Spinal cord (tissue), 10 donors: ENCODE results near the gene CTAGE8. TPM values are rescaled to one million over a fixed set of nuclear protein-coding genes. Genes with fewer than 3 reads are reported as not detected.
"Not testable (repeated sequence)": the region's sequence is repeated elsewhere in the genome, so short reads cannot be mapped to it uniquely, and the experiment has no call there.

Source experiments
- DNase-seq, 6 donors: peaks; one replicate each; pipeline versions ENCODE4 v3.0.0 to v3.0.0-alpha.2; 2013 to 2015; ENCODE audit warnings: low spot score in 6 of 6, low read depth in 4 of 6
- H3K27ac ChIP-seq: one replicate; pipeline ENCODE4 v1.5.1; 2013; ENCODE audit warnings: low read depth, low read length, control low read depth
- H3K27me3 ChIP-seq: one replicate; pipeline ENCODE4 v1.6.1; 2013; ENCODE audit warnings: low read length; ENCODE audit not compliant: control insufficient read depth, insufficient read depth
- H3K36me3 ChIP-seq: one replicate; pipeline ENCODE4 v1.6.1; 2013; ENCODE audit warnings: low read length; ENCODE audit not compliant: control insufficient read depth, insufficient read depth
- H3K4me1 ChIP-seq: one replicate; pipeline ENCODE4 v1.6.1; 2013; ENCODE audit warnings: low read length; ENCODE audit not compliant: control insufficient read depth, insufficient read depth
- H3K4me3 ChIP-seq: one replicate; pipeline ENCODE4 v1.5.1; 2013; ENCODE audit warnings: low read depth, low read length, control low read depth
- H3K9me3 ChIP-seq: one replicate; pipeline ENCODE4 v1.6.1; 2013; ENCODE audit warnings: low read length; ENCODE audit not compliant: control insufficient read depth, insufficient read depth
- WGBS: methylation state at CpG from one replicate; pipeline ENCODE4 v1.1.5; 2013; ENCODE audit warnings: missing lambda C conversion rate; ENCODE audit not compliant: insufficient coverage; 5-methylcytosine and 5-hydroxymethylcytosine counted together
- long read RNA-seq, 4 donors: transcript quantifications; one replicate each; lab custom pipeline, GENCODE V29; 2026
- polyA plus RNA-seq, 2 donors: library from polyadenylated mRNA; unstranded; fragments of 120-200 nt; gene quantifications; one replicate each; pipeline ENCODE4 v1.2.1, GENCODE V29; 2013; ENCODE audit not compliant: insufficient read length in 2 of 2
- total RNA-seq, 2 donors: library from RNA; depleted of rRNA in 1 of 2; stranded (reverse); fragments of 120-200 nt in 1 of 2; fragments of >200 nt in 1 of 2; gene quantifications; one replicate each; pipeline versions ENCODE4 v1.2.3 to v1.2.4, GENCODE V29; 2013 to 2014
- donor health status: healthy.

The CTAGE8 gene, protein sequence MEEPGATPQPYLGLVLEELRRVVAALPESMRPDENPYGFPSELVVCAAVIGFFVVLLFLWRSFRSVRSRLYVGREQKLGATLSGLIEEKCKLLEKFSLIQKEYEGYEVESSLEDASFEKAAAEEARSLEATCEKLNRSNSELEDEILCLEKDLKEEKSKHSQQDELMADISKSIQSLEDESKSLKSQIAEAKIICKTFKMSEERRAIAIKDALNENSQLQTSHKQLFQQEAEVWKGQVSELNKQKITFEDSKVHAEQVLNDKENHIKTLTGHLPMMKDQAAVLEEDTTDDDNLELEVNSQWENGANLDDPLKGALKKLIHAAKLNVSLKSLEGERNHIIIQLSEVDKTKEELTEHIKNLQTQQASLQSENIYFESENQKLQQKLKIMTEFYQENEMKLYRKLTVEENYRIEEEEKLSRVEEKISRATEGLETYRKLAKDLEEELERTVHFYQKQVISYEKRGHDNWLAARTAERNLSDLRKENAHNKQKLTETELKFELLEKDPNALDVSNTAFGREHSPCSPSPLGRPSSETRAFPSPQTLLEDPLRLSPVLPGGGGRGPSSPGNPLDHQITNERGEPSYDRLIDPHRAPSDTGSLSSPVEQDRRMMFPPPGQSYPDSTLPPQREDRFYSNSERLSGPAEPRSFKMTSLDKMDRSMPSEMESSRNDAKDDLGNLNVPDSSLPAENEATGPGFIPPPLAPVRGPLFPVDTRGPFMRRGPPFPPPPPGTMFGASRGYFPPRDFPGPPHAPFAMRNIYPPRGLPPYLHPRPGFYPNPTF
- 1 to 10 TPM in 1 of 2 donors, under 1 TPM in 1; 0.20 to 2.6 TPM for total RNA-seq
- polyA plus RNA-seq: under 1 TPM; 0.30 to 0.47 TPM
- long read RNA-seq, donor 1: 0 reads
- long read RNA-seq, donor 2: 0 reads
- long read RNA-seq, donor 3: 0 reads
- long read RNA-seq, donor 4, partial matches to known transcripts: 0 of 4 reads
- long read RNA-seq, donor 4, other reads (novel, unspliced or antisense): 0 of 4 reads

DNA sequence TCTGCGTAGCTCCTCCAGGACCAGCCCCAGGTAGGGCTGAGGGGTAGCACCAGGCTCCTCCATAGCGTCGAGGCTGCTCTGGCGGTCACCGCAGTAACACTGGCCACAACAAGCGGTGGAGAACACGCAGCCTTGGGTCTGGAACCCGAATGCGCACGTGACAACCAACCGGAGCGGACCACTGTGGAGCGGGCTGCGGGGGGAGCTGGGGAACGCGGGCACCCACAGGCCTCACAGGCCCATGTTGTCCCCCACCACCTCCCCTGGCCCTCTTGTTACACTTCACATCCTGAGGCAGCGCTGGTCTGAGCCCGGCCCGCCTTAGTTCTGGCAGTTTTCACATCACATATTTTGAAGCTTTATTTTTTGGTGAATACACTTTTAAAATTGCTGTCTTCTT lies at the start of gene CTAGE8:
TSS of gene CTAGE8 (minus strand) at position 101 of the 400 bp plus-strand sequence. CDS start at position 63, 38 bp downstream.
- H3K4me3 ChIP-seq, H3K27me3 ChIP-seq, DNase-seq, H3K27ac ChIP-seq, H3K9me3 ChIP-seq, H3K36me3 ChIP-seq, H3K4me1 ChIP-seq: not testable (repeated sequence)
- WGBS: no CpG with 5 or more reads among the region's 19 CpGs

DNA sequence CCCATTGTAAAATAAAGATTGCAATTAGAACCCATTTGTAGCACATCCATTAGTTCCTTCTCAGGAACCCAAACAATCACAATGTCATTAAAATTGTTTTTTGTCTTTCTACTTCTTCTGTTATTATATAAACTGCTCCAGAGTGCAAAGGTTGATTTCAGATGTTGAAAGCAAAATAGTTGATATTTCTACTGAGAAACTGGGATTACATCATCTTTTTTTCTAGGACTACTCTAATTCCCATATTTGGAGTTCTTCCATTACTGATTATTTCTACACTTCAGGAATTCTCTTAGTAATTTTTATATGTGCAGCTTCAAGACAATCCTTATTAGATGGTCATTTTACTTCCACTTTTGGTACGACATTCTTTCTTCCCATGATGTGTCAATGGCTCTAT lies 48.4 kb upstream of the CTAGE8 start:
- WGBS: no CpG with 5 or more reads among the region's 1 CpG
- H3K27me3 ChIP-seq, H3K4me1 ChIP-seq, H3K36me3 ChIP-seq, H3K9me3 ChIP-seq, DNase-seq, H3K27ac ChIP-seq, H3K4me3 ChIP-seq: not testable (repeated sequence)

DNA sequence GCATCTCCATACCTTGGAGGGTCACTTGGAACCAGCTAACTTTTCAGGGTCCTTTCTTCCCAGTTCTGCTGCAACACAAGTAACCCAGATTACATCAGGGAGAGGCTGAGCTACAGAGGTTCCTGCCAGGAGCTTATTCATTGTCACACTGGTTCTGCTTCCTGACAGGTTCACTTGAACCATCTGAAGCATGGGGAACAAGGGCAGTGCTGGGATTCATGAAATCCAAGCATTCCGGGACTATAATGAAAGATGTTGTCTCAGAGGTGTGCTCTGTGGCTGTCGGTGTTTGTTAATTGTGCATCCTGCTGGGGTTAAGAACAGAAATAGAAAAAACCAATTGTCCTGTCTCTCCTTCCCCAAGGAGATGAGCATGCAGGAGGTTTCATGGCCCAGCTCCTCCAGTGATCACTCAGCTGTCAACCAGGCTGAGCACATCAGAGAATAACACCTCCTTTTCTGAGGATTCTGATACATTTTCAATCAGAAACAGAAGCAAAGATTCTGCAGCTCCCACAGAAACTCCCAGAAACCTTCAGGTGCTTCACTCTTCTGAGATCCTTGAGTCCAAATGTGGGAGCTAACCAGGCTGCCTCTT lies 42.9 kb upstream of the CTAGE8 start, which contains the start of gene OR2A1:
TSS of gene OR2A1 (plus strand) at position 548 of the 598 bp plus-strand sequence. CDS start 5,706 bp downstream, outside the sequence.
- H3K27ac ChIP-seq, DNase-seq, H3K4me3 ChIP-seq, H3K9me3 ChIP-seq, H3K4me1 ChIP-seq, H3K36me3 ChIP-seq, H3K27me3 ChIP-seq: not testable (repeated sequence)
- WGBS: no CpG with 5 or more reads among the region's 2 CpGs

DNA sequence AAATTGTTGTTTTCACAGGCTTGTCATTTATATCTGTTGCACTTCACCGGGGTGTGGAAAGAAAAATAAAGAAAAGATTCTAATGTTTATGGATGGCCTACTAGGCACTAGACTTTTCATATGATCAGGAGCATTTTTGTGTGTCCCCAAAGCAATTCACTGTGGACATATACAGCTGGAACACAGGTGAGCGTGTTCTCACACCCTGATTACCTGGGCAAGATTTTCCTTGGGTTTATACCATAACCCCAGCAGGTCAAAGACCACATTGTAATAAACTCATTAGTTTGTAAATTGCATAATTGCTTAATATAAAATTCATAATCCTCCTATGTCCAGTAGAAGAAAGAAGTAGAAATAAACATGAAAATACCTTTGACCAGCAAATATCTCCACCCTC lies 42.1 kb upstream of the CTAGE8 start:
- H3K9me3 ChIP-seq, H3K27me3 ChIP-seq, H3K4me3 ChIP-seq, H3K27ac ChIP-seq, DNase-seq, H3K4me1 ChIP-seq, H3K36me3 ChIP-seq: not testable (repeated sequence)
- no CpG with 5 or more reads among the region's 2 CpGs for WGBS

DNA sequence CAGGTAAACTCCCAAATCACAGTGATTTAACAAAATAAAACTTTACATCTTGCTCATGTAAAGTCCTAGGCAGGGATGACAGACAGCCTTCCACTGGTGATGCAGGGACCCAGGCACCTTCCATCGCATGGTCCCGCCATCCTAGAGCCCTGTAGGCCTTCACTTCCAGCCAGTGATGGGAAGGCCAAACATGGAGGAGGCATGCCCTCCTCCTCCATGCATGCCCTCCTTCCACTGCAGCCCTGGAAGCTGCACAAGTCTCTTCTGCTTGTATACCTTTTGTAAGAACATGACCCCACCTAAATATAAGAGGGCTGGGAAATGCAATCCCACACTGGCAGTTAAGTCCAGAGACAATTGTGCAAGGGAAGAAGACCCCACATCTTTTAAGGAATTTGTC lies 40.6 kb upstream of the CTAGE8 start:
- H3K4me3 ChIP-seq, H3K4me1 ChIP-seq, DNase-seq, H3K27me3 ChIP-seq, H3K9me3 ChIP-seq, H3K27ac ChIP-seq, H3K36me3 ChIP-seq: not testable (repeated sequence)
- no CpG with 5 or more reads among the region's 2 CpGs for WGBS

DNA sequence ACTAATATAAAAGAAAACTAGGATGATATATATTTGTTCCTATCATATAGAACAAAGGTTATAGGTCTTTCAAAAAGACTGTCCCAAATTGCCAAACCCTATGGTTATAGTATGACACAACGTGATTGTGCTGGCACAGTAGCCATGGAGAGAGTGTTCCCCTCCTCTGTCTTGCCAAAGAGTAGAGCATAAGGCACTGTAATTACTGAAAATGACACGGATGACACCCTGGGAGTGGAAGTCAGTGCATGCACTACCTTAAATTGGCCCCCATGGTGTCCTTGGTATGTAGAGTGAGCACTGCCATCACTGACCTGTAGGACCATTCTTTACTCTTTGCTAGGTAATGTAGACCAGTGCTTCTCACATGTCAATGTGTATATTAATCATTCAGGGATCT lies 36.1 kb upstream of the CTAGE8 start:
- H3K4me1 ChIP-seq, H3K27ac ChIP-seq, DNase-seq, H3K4me3 ChIP-seq, H3K36me3 ChIP-seq, H3K27me3 ChIP-seq, H3K9me3 ChIP-seq: not testable (repeated sequence)
- no CpG with 5 or more reads among the region's 2 CpGs for WGBS

DNA sequence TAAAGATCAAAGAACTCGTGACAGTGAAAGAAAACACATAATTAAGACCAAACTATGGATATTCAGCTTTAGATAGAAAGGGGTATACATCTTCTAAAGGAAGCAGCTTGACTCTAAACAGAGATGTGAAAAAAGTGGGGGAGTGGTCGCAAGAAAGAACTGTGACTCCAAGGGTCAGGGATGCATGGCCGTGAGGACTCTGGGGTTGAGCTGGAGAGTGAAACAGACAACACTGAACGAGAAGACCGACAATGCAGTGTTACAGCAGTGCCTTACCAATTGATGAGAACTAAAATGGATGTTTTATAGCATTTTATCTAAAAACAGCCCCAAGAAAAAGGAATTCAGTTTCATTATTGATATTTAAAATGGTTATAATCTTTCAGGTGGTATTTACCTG lies 34.5 kb upstream of the CTAGE8 start:
- no CpG with 5 or more reads among the region's 5 CpGs for WGBS
- DNase-seq, H3K4me3 ChIP-seq, H3K9me3 ChIP-seq, H3K27me3 ChIP-seq, H3K36me3 ChIP-seq, H3K27ac ChIP-seq, H3K4me1 ChIP-seq: not testable (repeated sequence)

DNA sequence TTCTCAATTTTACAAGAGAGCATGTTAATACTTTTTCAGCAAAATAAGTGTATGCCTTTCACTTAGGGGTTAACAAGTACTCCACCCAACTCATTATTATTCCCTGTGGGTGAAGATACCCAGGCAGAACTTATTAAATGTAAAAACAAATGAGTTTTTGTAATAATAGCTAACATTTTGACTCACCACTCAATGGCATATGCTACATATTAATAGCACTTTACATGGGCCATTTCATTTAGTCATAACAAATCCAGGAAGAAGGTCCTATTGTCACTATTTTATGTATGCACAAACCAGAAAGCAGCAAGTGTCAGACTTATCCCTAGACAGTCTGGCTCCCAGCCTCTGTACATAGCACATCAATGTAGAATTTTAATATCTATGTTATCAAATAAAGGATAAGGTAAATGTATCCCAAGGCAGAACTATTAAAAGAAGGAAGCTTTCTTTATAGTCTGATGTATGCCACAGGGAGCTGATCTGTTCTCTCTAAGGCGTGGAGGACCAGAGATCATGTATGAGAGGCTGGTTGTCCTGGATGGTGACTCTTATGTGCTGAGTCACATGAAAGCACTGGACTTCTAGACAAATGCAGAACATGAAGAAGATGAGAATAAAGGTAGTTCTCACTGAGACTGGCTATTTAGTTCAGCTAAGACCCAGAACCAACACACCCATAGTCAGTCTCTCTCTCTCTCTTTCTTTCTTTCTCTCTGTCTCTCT lies 33.7 kb upstream of the CTAGE8 start:
- H3K4me1 ChIP-seq, H3K4me3 ChIP-seq, H3K9me3 ChIP-seq, H3K27me3 ChIP-seq, H3K36me3 ChIP-seq, H3K27ac ChIP-seq: not testable (repeated sequence)
- no CpG with 5 or more reads among the region's 1 CpG for WGBS
- DNase-seq: peak in 1 of 6 donors; percentile 38
